Fibroblast of lung (primary cell): ENCODE data around the gene WNT7B. TPM values are rescaled to one million over a fixed set of nuclear protein-coding genes. Genes with fewer than 3 reads are reported as not detected.

ENCODE experiments used
- DNase-seq, 2 donors: peaks; one replicate each; pipeline versions ENCODE4 v3.0.0 to v3.0.0-alpha.2; 2010; ENCODE audit warnings: low read depth in 2 of 2
- H2AFZ ChIP-seq: 2 replicates; pipeline ENCODE4 v1.5.1; 2012; ENCODE audit warnings: low read length, control low read depth, inconsistent platforms
- H3K27ac ChIP-seq: 2 replicates; pipeline ENCODE4 v1.5.1; 2011; ENCODE audit warnings: low read length, control low read depth; ENCODE audit not compliant: insufficient read depth
- H3K27me3 ChIP-seq: 2 replicates; pipeline ENCODE4 v1.5.1; 2011; ENCODE audit warnings: mild to moderate bottlenecking, low read length; ENCODE audit not compliant: control insufficient read depth, insufficient read depth
- H3K36me3 ChIP-seq: 2 replicates; pipeline ENCODE4 v1.5.1; 2011; ENCODE audit warnings: low read length; ENCODE audit not compliant: control insufficient read depth, insufficient read depth
- H3K4me1 ChIP-seq: 2 replicates; pipeline ENCODE4 v1.5.1; 2011; ENCODE audit warnings: low read length; ENCODE audit not compliant: control insufficient read depth, insufficient read depth; ENCODE audit errors: extremely low read depth
- H3K4me2 ChIP-seq: 2 replicates; pipeline ENCODE4 v1.5.1; 2011; ENCODE audit warnings: low read length, control low read depth; ENCODE audit not compliant: insufficient read depth; ENCODE audit errors: extremely low read depth
- H3K4me3 ChIP-seq, 4 experiments: fragments of 200-600 bp in 1 of 4; sonication (generic) in 1 of 4; replicated peaks in 1 of 4; 2 replicates each; pipeline ENCODE4 v1.5.1; 2011 to 2016; ENCODE audit warnings: low read length in 4 of 4, low read depth in 3 of 4, mild to moderate bottlenecking in 3 of 4, control low read depth in 2 of 4, inconsistent platforms in 1 of 4, mixed read lengths in 1 of 4; ENCODE audit not compliant: insufficient read depth in 1 of 4; ENCODE audit errors: control extremely low read depth in 1 of 4
- H3K79me2 ChIP-seq: 2 replicates; pipeline ENCODE4 v1.5.1; 2012; ENCODE audit warnings: mild to moderate bottlenecking, low read length, inconsistent platforms; ENCODE audit not compliant: control insufficient read depth, insufficient read depth
- H3K9ac ChIP-seq: 2 replicates; pipeline ENCODE4 v1.5.1; 2011; ENCODE audit warnings: mild to moderate bottlenecking, low read length, control low read depth; ENCODE audit not compliant: insufficient read depth
- H3K9me3 ChIP-seq: 2 replicates; pipeline ENCODE4 v1.5.1; 2012; ENCODE audit warnings: low read depth, low read length; ENCODE audit not compliant: control insufficient read depth, insufficient read depth
- H4K20me1 ChIP-seq: 2 replicates; pipeline ENCODE4 v1.5.1; 2011; ENCODE audit warnings: low read length; ENCODE audit not compliant: control insufficient read depth, insufficient read depth; ENCODE audit errors: extremely low read depth
- EZH2 ChIP-seq: IDR thresholded peaks from 2 replicates; pipeline ENCODE4 v1.5.1; 2012; ENCODE audit warnings: low read length, control low read depth, mild to moderate bottlenecking; ENCODE audit errors: missing control alignments
- polyA plus RNA-seq, 2 donors: library from polyadenylated mRNA; depleted of rRNA in 1 of 2; stranded (reverse) in 1 of 2; unstranded in 1 of 2; fragments of >200 nt; gene quantifications; 2 replicates each; pipeline ENCODE4 v1.2.1, GENCODE V29; 2011 to 2012; ENCODE audit warnings: missing spikeins in 1 of 2
- total RNA-seq: library from RNA; depleted of rRNA; stranded (reverse); fragments of >200 nt; gene quantifications from 2 replicates; pipeline ENCODE4 v1.2.1, GENCODE V29; 2014
- TF ChIP-seq, protein P1 (sequence below), 2 donors: IDR thresholded peaks in 1 of 2; conservative IDR thresholded peaks in 1 of 2; 1 replicate in 1 of 2; 2 replicates in 1 of 2; pipeline ENCODE4 v1.5.1; 2011 to 2012; ENCODE audit warnings: low read length in 2 of 2, control low read depth in 1 of 2, inconsistent platforms in 1 of 2, low read depth in 1 of 2, mild to moderate bottlenecking in 1 of 2

The WNT7B gene
- total and polyA plus RNA-seq, 2 donors (not counting 1 experiment from before 2014, with no cell fraction given), result 0.17 TPM; not detected in 1

DNA sequence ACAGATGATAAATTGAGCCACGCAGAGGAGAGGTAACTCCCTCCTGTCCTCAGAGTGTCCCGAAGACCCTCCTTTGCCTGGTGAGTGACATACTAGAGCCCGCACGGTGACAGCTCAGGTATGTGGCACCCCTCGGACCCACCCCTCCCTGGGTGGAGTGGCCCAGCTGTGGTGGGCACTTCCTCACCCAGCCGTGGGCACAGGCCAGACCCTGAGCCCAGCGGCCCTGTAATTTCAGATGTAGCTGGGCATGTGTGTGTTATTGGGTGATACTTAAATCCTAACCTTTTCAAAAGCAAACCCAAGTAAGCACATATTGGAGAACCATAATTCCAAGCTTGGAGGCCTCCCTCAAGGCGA, 93.2 kb downstream of the WNT7B start:
- Histone ChIP-seq H3K27ac (no peak overlapping the region), H3K27me3 (peaks cover 19% of the 10 kb centered on the region), H3K4me1 (no peaks in the 10 kb centered on the region), H2AFZ (no peak overlapping the region), H3K36me3 (no peaks in the 10 kb centered on the region), H3K4me2 (no peak overlapping the region), H4K20me1 (no peaks in the 10 kb centered on the region), H3K79me2 (no peaks in the 10 kb centered on the region), H3K9ac (no peak overlapping the region), H3K9me3 (no peaks in the 10 kb centered on the region), H3K4me3 (no peak overlapping the region)
- no peak for TF ChIP-seq EZH2
- TF ChIP-seq, protein P1, sequence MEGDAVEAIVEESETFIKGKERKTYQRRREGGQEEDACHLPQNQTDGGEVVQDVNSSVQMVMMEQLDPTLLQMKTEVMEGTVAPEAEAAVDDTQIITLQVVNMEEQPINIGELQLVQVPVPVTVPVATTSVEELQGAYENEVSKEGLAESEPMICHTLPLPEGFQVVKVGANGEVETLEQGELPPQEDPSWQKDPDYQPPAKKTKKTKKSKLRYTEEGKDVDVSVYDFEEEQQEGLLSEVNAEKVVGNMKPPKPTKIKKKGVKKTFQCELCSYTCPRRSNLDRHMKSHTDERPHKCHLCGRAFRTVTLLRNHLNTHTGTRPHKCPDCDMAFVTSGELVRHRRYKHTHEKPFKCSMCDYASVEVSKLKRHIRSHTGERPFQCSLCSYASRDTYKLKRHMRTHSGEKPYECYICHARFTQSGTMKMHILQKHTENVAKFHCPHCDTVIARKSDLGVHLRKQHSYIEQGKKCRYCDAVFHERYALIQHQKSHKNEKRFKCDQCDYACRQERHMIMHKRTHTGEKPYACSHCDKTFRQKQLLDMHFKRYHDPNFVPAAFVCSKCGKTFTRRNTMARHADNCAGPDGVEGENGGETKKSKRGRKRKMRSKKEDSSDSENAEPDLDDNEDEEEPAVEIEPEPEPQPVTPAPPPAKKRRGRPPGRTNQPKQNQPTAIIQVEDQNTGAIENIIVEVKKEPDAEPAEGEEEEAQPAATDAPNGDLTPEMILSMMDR (conservative IDR thresholded peaks at IDR 0.05 in 1 of 2, IDR thresholded peaks at IDR 0.05 in 1 of 2; ENCODE audit: low read depth in 1 of 2, low read length in 2 of 2), result no peak
- no peak for DNase-seq

DNA sequence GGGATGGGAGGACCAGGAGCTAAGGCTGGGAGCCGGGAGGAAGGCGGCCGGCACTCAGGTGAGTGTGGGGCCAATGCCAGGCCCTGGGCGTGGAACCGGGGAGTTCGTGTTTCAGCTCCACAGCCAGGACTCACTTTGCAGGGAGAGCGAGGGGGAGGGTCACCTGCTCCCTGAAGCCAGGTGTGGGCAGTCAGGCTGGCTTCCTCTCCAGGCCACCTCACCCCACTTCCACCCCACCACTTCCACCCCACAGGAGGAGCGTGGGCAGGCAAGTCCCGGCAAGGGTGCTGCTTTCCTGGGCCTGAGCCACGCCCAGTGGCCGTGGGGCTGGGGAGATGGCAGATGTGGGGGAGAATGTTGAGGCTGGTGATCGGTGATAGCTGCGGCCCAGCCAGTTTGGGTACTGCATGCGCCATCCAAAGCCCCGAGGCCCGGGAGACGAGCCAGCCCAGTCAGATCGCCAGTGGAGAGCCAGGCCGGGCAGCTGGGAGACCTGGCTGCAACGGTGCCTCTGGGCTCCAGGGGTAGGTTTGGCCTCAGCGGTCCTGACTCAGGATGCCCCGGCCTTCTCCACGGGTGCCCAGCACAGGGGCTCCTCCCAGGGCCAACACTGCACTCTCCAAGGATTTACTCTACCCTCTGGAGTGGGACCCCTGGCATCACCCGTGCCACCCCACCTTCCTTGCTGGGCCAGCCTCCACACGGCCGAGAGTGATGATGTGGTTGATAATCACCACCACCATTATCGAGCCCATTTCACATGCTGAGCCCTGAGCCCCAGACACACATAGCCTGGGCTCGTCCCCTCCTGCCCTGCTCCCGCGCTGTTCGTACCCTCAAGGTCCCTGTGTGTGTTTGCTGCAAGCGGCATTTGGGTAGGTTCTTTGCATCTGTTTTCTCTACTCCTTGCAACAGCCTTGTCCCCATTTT, 93.8 kb downstream of the WNT7B start:
- Histone ChIP-seq H3K4me2 (no peak overlapping the region), H3K9ac (no peak overlapping the region), H2AFZ (no peak overlapping the region), H4K20me1 (no peaks in the 10 kb centered on the region), H3K27me3 (peaks cover 19% of the 10 kb centered on the region), H3K79me2 (no peaks in the 10 kb centered on the region), H3K4me1 (no peaks in the 10 kb centered on the region), H3K36me3 (no peaks in the 10 kb centered on the region), H3K27ac (no peak overlapping the region), H3K4me3 (no peak overlapping the region), H3K9me3 (no peaks in the 10 kb centered on the region)
- TF ChIP-seq EZH2, result no peak
- TF ChIP-seq, protein P1 (conservative IDR thresholded peaks at IDR 0.05 in 1 of 2, IDR thresholded peaks at IDR 0.05 in 1 of 2; ENCODE audit: low read depth in 1 of 2, low read length in 2 of 2), result no peak
- DNase-seq, result no peak

DNA sequence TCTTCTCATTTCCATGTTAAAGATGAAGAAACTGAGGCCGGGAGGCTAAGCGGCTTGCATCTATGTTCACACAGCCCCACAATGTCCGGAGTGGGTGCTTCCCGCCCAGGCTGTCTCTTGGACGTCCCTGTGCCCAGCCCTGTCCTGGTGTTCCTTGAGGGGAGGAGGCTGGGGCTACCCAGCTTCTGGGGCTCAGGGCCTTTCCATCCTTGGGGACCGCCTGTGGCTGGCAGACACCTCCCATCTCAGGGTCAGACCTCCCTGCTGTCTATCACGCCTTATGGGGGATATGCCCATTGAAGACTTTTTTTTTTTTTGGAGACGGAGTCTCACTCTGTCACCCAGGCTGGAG, 95.5 kb downstream of the WNT7B start:
- Histone ChIP-seq H3K9ac (no peak overlapping the region), H2AFZ (no peak overlapping the region), H3K4me2 (no peak overlapping the region), H4K20me1 (no peaks in the 10 kb centered on the region), H3K27ac (no peak overlapping the region), H3K27me3 (peaks cover 19% of the 10 kb centered on the region), H3K36me3 (no peaks in the 10 kb centered on the region), H3K4me3 (no peak overlapping the region), H3K4me1 (no peaks in the 10 kb centered on the region), H3K9me3 (no peaks in the 10 kb centered on the region), H3K79me2 (no peaks in the 10 kb centered on the region)
- TF ChIP-seq EZH2, result no peak
- TF ChIP-seq, protein P1 (conservative IDR thresholded peaks at IDR 0.05 in 1 of 2, IDR thresholded peaks at IDR 0.05 in 1 of 2; ENCODE audit: low read depth in 1 of 2, low read length in 2 of 2), result no peak
- no peak for DNase-seq
